K562 (cell line): ENCODE results near the gene GABRQ. TPM values are rescaled to one million over a fixed set of nuclear protein-coding genes. Genes with fewer than 3 reads are reported as not detected.

Experiments used
- ATF7 ChIP-seq: fragments of 450-650 bp; IDR thresholded peaks from 2 replicates; pipeline ENCODE4 v1.7.1; 2014; ENCODE audit warnings: mild to moderate bottlenecking, moderate library complexity
- E2F3 ChIP-seq: fragments of 250-450 bp; sonication (Bioruptor Pico); IDR thresholded peaks from 2 replicates; pipeline ENCODE4 v1.4.0; 2020; ENCODE audit warnings: mild to moderate bottlenecking
- KLF10 ChIP-seq: fragments of 250-450 bp; sonication (Bioruptor Pico); IDR thresholded peaks from 2 replicates; pipeline ENCODE4 v1.6.1; 2021; ENCODE audit warnings: matching md5 sums
- KLF6 ChIP-seq: fragments of 250-450 bp; sonication (Bioruptor Pico); IDR thresholded peaks from 2 replicates; pipeline ENCODE4 v1.4.0; 2020; ENCODE audit warnings: mild to moderate bottlenecking, moderate library complexity, borderline replicate concordance
- L3MBTL2 ChIP-seq: fragments of 450-650 bp; IDR thresholded peaks from 2 replicates; pipeline ENCODE4 v1.6.1; 2016; ENCODE audit warnings: mild to moderate bottlenecking, moderate library complexity
- LCOR ChIP-seq: sonication (generic); formaldehyde crosslinking; IDR thresholded peaks from 2 replicates; pipeline ENCODE4 v1.8.0; 2022; ENCODE audit warnings: mild to moderate bottlenecking, missing genetic modification reagents
- NFATC3 ChIP-seq: fragments of 450-650 bp; IDR thresholded peaks from 2 replicates; pipeline ENCODE4 v1.6.1; 2017; ENCODE audit warnings: mild to moderate bottlenecking
- POLR2G ChIP-seq: fragments of 200-400 bp; formaldehyde crosslinking; IDR thresholded peaks from 2 replicates; pipeline ENCODE4 v1.6.1; 2017; ENCODE audit warnings: low read depth, mild to moderate bottlenecking, antibody characterized with exemption, low read length, moderate library complexity
- POLR3A ChIP-seq: IDR thresholded peaks from 2 replicates; pipeline ENCODE4 v1.6.1; 2011; ENCODE audit warnings: borderline replicate concordance, mild to moderate bottlenecking, moderate library complexity; ENCODE audit not compliant: insufficient read length, insufficient read depth; ENCODE audit errors: extremely low read depth
- YBX1 ChIP-seq: fragments of 450-650 bp; IDR thresholded peaks from 2 replicates; pipeline ENCODE4 v1.7.1; 2016; ENCODE audit warnings: mild to moderate bottlenecking
- YY1 ChIP-seq, 3 experiments: IDR thresholded peaks; 2 replicates each; pipeline ENCODE4 v1.6.1; 2011; ENCODE audit warnings: low read length in 2 of 3, mild to moderate bottlenecking in 2 of 3, moderate library complexity in 2 of 3, borderline replicate concordance in 1 of 3, control low read depth in 1 of 3, low read depth in 1 of 3; ENCODE audit not compliant: insufficient read depth in 3 of 3, insufficient replicate concordance in 2 of 3, control insufficient read depth in 1 of 3, insufficient read length in 1 of 3; ENCODE audit errors: extremely low read depth in 1 of 3
- ZBED1 ChIP-seq: IDR thresholded peaks from 2 replicates; pipeline ENCODE4 v1.6.1; 2014
- ZNF12 ChIP-seq: sonication (generic); formaldehyde crosslinking; IDR thresholded peaks from 2 replicates; pipeline ENCODE4 v1.4.0; 2020; ENCODE audit warnings: mild to moderate bottlenecking, missing genetic modification reagents
- ZNF232 ChIP-seq: sonication (generic); formaldehyde crosslinking; IDR thresholded peaks from 2 replicates; pipeline ENCODE4 v1.8.0; 2022; ENCODE audit warnings: mild to moderate bottlenecking, missing genetic modification reagents
- ZNF263 ChIP-seq: sonication (generic); formaldehyde crosslinking; IDR thresholded peaks from 2 replicates; pipeline ENCODE4 v1.8.0; 2022; ENCODE audit warnings: mild to moderate bottlenecking, missing genetic modification reagents, borderline replicate concordance
- ZNF324 ChIP-seq: fragments of 250-450 bp; sonication (Bioruptor Pico); IDR thresholded peaks from 2 replicates; pipeline ENCODE4 v1.4.0; 2020; ENCODE audit warnings: mild to moderate bottlenecking
- ZSCAN32 ChIP-seq: fragments of 450-650 bp; formaldehyde crosslinking; IDR thresholded peaks from 2 replicates; pipeline ENCODE4 v1.4.0; 2020; ENCODE audit warnings: mild to moderate bottlenecking, moderate library complexity
- polyA plus RNA-seq, 8 experiments: library from polyadenylated mRNA; depleted of rRNA in 4 of 8; stranded (reverse) in 5 of 8; unstranded in 3 of 8; fragments of >200 nt; fragmentation: Nextera tagmentation in 2 of 8; fragmentation: Illumina TruSeq in 1 of 8; extraction: Ambion mirVana in 2 of 8; extraction: Trizol in 1 of 8; gene quantifications; 2 replicates each; pipeline versions ENCODE4 v1.2.1 to v1.2.3, GENCODE V29; 2011 to 2014; ENCODE audit warnings: inconsistent platforms in 1 of 8, missing spikeins in 1 of 8
- total RNA-seq, 7 experiments: library from RNA; depleted of rRNA in 6 of 7; stranded (reverse); fragments of >200 nt in 6 of 7; fragmentation: Illumina TruSeq in 2 of 7; extraction: Trizol in 2 of 7; gene quantifications; 2 replicates each; pipeline versions ENCODE4 v1.2.1 to v1.2.3, GENCODE V29; 2011 to 2021; ENCODE audit warnings: low replicate concordance in 1 of 7
- TF ChIP-seq, protein P1 (sequence below): sonication (generic); formaldehyde crosslinking; IDR thresholded peaks from 2 replicates; pipeline ENCODE4 v1.8.0; 2022; ENCODE audit warnings: mild to moderate bottlenecking, missing genetic modification reagents
- TF ChIP-seq, protein P2 (sequence below): fragments of 250-450 bp; sonication (Bioruptor Pico); IDR thresholded peaks from 2 replicates; pipeline ENCODE4 v1.4.0; 2020; ENCODE audit warnings: mild to moderate bottlenecking, moderate library complexity
- TF ChIP-seq, protein P3 (sequence below): fragments of 250-450 bp; sonication (Bioruptor Pico); IDR thresholded peaks from 2 replicates; pipeline ENCODE4 v1.5.0; 2021
- TF ChIP-seq, protein P4 (sequence below): fragments of 250-450 bp; sonication (Bioruptor Pico); IDR thresholded peaks from 2 replicates; pipeline ENCODE4 v1.5.0; 2021; ENCODE audit warnings: mild to moderate bottlenecking, borderline replicate concordance
- TF ChIP-seq, protein P5 (sequence below): fragments of 450-650 bp; IDR thresholded peaks from 2 replicates; pipeline ENCODE4 v1.6.1; 2016; ENCODE audit warnings: low read depth, mild to moderate bottlenecking, moderate library complexity

The GABRQ gene
- total and polyA plus RNA-seq, 9 of the 15 experiments (the other 6 are each of a cell fraction or from before 2014, with no cell fraction given): 0.25 to 3.2 (median 1.8) TPM

DNA sequence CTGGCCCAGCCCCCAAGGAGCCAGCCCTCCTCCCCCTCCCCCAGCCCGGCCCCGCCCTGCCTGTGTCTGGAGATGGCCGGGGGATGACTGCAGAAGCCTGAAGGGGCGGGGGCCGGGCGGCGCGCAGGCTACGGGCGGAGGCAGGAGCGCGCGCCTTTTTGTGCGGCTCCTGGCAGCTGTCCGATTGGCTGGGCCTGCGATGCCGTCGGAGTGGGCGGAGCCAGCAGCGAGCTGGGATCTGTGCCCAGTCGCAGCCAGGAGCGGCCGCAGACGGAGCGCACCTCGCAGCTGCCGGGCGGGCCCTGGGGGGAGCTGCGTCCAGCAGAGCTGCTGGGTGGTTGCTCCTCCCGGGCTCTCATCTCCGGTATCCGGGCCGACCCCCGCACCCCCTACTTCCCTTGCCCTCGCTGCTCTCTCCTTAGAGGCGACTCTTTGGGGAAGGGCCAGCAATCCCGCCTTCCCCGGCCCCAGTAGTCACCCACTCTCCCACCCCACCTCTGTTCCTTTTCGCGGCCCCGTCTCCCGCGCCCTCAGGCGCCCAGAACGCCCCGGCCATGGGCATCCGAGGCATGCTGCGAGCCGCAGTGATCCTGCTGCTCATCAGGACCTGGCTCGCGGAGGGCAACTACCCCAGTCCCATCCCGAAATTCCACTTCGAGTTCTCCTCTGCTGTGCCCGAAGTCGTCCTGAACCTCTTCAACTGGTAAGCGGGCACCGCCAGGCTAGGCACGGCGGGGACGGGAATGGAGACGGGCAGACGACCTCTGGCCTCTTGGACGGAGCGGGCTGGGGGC, at the start of gene GABRQ (continued):
- TF ChIP-seq ZNF232 (CRISPR knock-in tag): no peak
- TF ChIP-seq ZBED1: no peak
- no peak for TF ChIP-seq ATF7
- no peak for TF ChIP-seq KLF10
- no peak for TF ChIP-seq KLF6 (CRISPR knock-in tag)
- no peak for TF ChIP-seq ZSCAN32
- no peak for TF ChIP-seq YBX1
- TF ChIP-seq, protein P1, sequence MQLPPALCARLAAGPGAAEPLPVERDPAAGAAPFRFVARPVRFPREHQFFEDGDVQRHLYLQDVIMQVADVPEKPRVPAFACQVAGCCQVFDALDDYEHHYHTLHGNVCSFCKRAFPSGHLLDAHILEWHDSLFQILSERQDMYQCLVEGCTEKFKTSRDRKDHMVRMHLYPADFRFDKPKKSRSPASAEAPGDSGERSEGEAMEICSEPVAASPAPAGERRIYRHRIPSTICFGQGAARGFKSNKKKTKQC (CRISPR knock-in tag): no peak
- TF ChIP-seq E2F3 (CRISPR knock-in tag): no peak
- no peak for TF ChIP-seq POLR3A
- no peak for TF ChIP-seq NFATC3
- peak in 1 of 3 experiments; percentile 7 for TF ChIP-seq YY1 (IDR thresholded peaks at IDR 0.05; ENCODE audit: borderline replicate concordance in 1 of 3, control insufficient read depth in 1 of 3, extremely low read depth in 1 of 3, insufficient read depth in 3 of 3, insufficient read length in 1 of 3, insufficient replicate concordance in 2 of 3, low read depth in 1 of 3, low read length in 2 of 3)
- TF ChIP-seq, protein P2, sequence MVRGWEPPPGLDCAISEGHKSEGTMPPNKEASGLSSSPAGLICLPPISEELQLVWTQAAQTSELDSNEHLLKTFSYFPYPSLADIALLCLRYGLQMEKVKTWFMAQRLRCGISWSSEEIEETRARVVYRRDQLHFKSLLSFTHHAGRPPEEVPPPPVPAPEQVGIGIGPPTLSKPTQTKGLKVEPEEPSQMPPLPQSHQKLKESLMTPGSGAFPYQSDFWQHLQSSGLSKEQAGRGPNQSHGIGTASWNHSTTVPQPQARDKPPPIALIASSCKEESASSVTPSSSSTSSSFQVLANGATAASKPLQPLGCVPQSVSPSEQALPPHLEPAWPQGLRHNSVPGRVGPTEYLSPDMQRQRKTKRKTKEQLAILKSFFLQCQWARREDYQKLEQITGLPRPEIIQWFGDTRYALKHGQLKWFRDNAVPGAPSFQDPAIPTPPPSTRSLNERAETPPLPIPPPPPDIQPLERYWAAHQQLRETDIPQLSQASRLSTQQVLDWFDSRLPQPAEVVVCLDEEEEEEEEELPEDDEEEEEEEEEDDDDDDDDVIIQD (CRISPR knock-in tag): no peak
- TF ChIP-seq, protein P3, sequence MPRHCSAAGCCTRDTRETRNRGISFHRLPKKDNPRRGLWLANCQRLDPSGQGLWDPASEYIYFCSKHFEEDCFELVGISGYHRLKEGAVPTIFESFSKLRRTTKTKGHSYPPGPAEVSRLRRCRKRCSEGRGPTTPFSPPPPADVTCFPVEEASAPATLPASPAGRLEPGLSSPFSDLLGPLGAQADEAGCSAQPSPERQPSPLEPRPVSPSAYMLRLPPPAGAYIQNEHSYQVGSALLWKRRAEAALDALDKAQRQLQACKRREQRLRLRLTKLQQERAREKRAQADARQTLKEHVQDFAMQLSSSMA (CRISPR knock-in tag): no peak
- TF ChIP-seq, protein P4, sequence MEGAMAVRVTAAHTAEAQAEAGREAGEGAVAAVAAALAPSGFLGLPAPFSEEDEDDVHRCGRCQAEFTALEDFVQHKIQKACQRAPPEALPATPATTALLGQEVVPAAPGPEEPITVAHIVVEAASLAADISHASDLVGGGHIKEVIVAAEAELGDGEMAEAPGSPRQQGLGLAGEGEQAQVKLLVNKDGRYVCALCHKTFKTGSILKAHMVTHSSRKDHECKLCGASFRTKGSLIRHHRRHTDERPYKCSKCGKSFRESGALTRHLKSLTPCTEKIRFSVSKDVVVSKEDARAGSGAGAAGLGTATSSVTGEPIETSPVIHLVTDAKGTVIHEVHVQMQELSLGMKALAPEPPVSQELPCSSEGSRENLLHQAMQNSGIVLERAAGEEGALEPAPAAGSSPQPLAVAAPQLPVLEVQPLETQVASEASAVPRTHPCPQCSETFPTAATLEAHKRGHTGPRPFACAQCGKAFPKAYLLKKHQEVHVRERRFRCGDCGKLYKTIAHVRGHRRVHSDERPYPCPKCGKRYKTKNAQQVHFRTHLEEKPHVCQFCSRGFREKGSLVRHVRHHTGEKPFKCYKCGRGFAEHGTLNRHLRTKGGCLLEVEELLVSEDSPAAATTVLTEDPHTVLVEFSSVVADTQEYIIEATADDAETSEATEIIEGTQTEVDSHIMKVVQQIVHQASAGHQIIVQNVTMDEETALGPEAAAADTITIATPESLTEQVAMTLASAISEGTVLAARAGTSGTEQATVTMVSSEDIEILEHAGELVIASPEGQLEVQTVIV: no peak
- TF ChIP-seq ZNF12 (CRISPR knock-in tag): no peak
- TF ChIP-seq, protein P5, sequence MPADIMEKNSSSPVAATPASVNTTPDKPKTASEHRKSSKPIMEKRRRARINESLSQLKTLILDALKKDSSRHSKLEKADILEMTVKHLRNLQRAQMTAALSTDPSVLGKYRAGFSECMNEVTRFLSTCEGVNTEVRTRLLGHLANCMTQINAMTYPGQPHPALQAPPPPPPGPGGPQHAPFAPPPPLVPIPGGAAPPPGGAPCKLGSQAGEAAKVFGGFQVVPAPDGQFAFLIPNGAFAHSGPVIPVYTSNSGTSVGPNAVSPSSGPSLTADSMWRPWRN: no peak
- TF ChIP-seq LCOR (CRISPR knock-in tag): no peak
- no peak for TF ChIP-seq ZNF263 (CRISPR knock-in tag)
- TF ChIP-seq POLR2G: peak; percentile 84
- TF ChIP-seq L3MBTL2: no peak
- no peak for TF ChIP-seq ZNF324 (CRISPR knock-in tag)
